ENCODE data around the gene HPGD.

GRCh38 chr4:174564529-174564928 lies 42.2 kb upstream of the HPGD start:
- no peak for TF ChIP-seq CTCF (optimal IDR thresholded peaks at IDR 0.05 in 1 of 3, IDR thresholded peaks at IDR 0.05 in 1 of 3, conservative IDR thresholded peaks at IDR 0.05 in 1 of 3; ENCODE audit: extremely low read depth in 1 of 3, insufficient read depth in 2 of 3, low read length in 3 of 3)
- TF ChIP-seq EZH2 (IDR thresholded peaks at IDR 0.05; ENCODE audit: low read length), result no peak

All from keratinocyte (primary cell).